EL (cell line): ENCODE data around the gene BANF2.

Experiments
- DNase-seq: peaks from one replicate; pipeline ENCODE4 v3.0.0-alpha.2; 2016

Gene BANF2

DNA sequence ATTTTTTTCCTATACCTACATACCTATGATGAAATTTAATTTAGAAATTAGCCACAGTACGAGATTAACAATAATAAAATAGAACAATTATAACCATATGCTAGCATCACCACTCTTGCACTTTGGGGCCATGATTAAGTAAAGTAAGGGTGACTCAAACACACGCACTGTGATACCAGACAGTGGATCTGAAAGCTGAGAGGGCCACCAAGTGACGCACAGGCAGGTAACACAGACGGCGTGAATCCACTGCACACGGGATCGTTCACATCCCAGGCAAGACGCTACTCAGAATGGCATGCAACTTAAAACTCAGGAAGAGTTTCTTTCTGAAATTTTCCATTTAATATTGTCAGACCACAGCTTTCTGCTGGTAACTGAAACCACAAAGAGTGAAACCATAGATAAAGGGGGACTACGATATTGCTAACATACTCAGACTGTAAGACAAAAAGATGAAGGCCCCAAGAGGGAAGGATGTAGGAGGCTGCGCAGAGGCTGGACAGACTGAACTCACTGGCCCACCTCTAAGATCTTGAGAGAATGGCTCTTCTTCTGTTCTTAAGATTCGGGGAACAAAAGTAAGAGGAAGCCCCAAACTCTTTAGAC is 35.6 kb upstream of the BANF2 start:
- DNase-seq = no peak

DNA sequence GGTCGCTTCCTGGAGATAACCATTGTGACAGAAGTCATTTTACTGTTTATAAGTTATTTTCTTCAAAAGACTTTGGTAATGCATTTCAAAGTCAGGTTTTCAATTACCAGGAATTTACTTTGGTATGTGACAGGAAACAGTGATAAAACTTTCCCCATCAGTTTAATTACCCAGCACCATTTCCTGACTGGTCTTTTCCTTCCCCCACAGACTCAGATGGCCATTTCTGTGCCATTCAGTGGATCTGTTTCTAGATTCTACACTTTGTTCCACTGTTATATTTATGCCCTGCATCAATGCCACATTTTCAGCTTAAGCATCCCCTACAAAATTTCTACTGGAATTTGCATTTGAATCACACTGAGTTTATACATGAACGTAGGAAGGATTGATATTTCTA is 34.0 kb upstream of the BANF2 start:
- DNase-seq = peak; percentile 15

DNA sequence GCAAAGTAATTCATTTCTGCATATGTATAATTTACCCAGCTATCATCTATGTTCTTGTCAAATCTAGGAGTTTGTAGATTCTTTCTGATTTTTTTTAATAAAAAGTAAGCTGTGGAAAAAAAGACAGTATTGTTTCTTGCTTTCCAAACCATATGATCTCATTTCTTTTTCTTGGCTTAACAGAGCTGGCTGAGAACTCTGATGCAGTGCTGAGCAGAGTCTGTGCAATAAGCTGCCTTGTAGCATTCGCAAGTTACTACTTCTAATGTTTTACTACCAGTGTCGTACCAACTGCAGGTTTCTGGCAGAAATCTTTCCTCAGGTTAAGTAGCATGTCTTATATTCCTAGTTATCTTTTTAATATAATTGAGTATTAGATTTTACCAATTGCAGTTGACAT is 33.3 kb upstream of the BANF2 start:
- DNase-seq = no peak

DNA sequence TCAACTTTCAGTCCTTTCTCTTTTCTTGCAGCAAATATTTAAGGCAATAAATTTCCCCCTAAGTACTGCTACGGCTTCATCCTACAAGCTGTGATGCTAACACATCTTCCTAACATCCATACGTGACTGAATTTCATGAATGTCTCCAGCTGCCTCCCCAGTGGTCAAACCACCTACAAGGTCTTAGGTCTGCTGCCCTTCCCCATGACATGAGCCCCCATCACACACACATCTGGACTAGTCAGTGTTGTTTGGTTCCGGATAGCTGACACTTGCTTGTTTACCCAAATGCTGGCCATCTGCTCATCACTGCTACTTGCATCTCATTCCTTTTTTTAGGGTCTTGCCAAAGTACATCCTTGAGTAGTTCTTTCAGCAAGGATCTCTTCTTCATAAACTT is 32.3 kb upstream of the BANF2 start:
- no peak for DNase-seq

DNA sequence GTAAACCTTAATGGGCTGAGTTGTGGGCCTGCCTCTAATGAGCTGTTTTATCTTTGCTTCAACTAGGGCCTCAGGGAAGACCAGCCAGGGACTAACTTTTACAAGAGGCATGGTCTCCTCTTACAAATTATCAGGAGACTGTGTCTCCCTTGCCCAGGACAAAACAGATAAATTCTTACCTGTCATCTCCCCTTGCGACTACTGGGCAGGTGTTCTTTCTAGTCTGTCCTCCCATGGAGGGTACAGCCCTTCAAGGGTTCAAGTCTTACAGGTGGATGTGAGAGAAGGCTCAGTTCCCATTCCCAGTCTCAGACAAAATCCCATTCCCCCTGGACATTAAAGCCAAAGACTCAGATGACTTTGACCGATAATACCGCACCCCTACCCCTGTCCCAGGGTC is 31.3 kb upstream of the BANF2 start:
- no peak for DNase-seq

DNA sequence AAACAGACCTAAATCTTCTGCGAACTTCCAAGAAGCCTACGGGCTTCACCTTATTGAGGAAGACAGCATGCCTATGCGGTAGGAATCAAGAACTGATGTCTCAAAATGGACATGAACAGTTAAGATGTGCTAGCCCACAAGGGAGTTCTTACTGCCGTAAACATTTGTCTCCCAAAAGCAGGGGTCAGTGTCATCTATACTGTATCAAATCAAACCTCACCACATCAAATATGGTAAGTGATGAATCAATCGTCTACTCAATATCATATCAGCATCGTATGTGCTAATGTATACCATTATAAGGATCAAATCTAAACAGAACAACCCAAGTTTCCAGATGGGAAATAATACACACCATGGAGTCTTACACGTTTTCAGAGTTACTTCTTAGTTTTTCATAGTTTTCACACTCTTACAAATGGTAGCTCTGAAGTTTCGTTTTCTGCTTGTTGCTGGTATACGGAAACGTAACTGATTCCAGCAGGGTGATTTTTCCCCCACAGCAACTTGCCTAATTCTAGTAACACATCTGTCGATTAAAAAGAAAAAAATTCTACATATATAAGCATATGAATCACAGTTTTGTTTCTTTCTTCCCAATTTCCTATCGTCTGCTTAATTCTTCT is 30.3 kb upstream of the BANF2 start:
- DNase-seq = no peak

DNA sequence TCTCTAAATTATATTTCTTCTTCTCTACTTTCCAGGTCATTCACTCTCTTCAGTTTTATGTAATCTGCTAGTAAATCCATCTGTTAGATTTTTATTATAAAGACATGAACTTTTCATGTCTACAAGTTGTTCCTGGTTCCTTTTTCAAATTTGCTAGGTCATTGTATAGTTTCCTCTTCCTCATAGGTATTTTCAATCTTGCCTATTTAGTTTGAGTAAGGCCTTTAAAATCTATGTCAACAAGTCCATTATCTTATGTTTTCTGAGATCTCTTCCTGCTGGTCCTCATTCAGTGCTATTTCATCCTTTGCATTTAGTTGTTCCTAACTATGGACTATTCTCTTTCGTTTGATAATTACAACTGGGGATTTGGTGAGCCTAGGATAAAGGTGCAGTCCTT is 28.8 kb upstream of the BANF2 start:
- DNase-seq = no peak

DNA sequence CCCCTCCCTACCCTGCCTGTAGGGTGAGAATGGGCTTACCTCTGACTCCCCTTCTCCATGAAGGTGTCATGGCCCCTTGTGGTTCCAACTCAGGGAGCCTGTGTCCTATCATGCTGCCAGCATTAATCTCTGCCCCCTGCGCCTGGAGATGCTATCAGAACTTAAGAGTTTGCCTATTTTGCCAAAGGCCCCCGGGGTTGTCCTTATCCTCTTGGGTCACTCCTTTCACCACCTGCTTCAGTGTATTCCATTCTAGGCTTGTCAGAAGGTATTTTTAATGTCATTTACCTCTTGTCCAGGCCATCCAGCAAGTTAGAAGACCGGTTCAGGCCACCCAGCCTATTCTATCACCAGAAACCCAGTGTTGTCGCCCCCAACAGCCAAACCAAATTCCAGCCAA is 28.2 kb upstream of the BANF2 start:
- DNase-seq = no peak

DNA sequence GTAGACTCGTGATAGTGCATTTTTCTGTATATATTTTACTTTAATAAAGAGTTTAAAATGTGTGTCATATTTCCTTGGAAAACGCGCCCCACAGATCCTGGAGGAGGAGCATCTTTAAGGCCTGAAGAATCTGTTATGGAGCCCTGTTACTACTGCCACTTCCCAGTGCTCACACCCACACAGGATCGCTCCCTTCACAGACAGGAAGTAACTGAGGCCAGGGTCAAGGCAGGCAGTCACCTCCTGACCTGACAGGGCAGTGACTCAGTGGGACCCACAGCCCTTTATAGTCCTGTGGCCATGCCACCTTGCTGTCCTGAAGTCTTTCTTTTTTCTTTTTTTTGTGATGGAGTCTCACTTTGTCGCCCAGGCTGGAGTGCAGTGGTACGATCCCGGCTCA is 26.7 kb upstream of the BANF2 start:
- no peak for DNase-seq

DNA sequence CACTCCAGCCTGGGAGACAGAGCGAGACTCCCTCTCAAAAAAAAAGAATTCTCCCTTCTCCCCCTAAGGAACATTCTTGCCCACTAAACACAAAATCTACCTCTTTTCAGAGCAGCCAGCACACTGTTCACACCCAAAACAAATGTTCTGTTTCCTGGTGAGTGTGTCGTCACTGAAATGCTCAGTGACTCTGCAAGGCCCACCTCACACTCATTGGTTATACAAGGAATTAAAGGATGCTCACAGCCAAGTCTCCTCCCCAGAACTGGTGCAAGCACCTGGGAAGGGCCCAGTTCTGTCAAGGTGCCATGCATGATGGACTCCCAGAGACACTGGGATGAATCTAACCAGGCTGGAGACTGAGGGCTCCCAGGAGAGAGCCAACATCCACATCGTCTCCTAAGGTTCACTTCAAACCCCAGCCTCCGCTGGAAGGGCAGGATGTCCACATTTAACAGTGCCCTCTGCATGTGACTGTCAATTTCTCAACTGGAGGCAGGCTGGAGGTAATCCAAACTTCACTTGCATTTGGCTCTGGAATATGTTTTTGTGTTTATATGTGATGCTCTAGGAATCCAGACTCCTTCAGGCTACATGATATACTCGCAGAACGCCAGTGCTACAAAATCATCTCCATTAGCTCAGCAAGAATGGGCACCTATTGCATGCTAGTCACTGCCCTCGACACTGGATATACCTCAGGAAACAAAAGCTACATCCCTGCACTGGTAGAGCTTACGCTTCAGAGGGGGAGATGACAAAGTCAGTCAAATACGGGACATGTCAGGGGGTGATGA is 24.8 kb upstream of the BANF2 start:
- DNase-seq = peak; percentile 42

DNA sequence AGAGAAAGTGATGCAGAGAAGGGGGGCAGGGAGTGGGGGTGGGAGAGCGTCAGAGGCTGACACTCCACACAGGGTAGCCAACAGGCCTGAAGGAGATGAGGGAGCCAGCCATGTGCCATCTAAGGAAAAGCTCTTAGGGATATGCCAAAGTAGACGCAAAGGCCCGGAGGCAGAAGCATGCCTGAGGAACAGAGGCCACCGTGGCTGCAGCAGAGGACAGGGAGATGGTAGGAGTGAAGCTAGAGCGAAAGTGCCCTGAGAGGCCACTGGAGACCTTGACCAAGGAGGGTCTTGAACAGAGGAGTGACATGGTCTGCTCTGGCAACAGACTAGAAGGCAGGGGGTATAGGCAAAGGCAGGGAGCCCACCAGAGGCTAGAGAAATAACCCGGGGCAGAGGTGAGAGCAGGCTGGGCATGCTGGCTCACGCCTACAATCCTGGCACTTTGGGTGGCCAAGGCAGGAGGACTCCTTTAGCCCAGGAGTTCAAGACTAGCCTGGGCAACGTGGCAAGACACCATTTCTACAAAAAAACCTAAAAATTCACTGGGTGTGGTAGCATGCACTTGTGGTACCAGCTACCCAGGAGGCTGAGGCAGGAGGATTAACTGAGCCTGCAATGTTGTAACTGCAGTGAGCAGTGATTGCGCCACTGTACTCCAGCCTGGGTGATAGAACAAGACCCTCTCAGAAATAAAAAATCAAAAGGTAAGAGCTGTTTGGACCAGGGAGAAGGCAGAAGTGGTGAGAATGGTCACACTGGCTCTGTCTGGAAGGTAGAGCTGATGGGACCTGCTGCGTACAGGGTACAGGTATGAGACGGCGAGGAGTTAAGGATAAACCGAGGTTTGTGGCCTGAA is 24.0 kb upstream of the BANF2 start:
- no peak for DNase-seq

DNA sequence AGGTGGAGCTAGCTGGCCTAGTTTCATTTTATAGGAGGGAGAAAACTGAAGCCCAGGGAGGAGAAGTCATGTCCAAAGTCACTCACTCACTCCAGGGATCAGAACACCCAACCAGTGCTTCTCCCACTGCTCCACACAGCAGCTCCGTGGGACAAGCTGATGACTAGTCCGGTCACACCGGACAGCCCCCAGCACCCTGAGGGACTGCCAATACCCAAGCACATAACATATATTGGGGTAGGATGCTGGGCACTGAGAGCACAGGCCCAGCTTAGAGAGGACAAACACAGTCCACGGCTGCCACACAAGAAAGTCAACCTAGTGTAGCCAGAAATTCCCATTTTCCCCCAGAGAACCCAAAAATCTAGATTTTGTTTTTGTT is 23.4 kb upstream of the BANF2 start:
- DNase-seq = no peak

DNA sequence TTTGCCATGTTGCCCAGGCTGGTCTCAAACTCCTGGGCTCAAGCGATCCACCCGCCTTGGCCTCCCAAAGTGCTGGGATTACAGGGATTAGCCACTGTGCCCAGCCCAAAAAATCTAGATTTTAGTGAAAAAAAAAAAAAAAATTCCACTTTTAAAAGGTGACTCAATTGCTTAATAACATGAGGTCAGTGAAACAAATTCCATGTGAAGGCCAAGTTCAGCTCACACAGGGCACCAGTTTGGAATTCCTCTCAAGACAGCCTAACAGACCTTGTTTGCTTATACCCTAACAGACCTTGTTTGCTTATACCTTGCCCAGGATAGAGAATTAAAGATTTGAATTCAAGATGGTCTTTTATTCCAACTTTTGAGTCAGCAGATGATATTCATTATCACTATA is 22.8 kb upstream of the BANF2 start:
- DNase-seq = peak; percentile 41

DNA sequence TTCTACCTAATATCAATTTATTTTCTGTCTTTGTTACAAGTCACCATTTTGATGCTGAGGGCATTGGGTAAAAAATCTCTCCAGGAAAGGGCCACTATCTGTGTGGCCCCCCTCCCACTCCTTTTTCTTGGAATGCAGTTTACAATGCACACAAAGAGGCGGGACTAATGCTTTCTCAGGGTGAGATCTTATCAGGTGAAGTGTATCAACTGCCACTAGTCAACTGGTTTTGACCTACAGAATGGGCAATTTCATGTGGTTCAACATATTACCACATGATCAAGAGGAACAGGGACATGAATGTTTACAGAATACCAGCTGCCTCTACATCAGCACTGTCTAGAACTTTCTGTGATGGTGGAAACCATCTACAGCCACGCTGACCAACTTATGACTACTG is 21.5 kb upstream of the BANF2 start:
- no peak for DNase-seq

DNA sequence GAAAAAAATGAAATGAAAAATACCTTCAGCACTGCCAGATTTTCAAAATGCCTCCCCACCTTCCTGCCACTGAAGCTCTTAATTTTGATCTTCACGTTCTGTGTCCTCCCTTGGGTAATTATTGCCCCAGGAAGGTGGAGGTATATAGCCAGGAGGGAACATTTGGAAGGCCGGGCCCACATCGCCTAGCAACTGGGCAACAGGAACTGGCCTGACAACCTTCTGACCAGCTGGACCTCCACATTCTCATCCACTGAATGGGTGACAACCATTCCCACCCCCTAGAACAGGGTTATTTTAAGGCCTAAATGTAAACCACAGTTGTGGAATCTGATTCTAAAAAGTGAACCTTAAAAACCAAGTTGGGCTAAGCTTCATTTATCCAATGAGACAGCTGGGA is 20.9 kb upstream of the BANF2 start:
- DNase-seq = no peak

DNA sequence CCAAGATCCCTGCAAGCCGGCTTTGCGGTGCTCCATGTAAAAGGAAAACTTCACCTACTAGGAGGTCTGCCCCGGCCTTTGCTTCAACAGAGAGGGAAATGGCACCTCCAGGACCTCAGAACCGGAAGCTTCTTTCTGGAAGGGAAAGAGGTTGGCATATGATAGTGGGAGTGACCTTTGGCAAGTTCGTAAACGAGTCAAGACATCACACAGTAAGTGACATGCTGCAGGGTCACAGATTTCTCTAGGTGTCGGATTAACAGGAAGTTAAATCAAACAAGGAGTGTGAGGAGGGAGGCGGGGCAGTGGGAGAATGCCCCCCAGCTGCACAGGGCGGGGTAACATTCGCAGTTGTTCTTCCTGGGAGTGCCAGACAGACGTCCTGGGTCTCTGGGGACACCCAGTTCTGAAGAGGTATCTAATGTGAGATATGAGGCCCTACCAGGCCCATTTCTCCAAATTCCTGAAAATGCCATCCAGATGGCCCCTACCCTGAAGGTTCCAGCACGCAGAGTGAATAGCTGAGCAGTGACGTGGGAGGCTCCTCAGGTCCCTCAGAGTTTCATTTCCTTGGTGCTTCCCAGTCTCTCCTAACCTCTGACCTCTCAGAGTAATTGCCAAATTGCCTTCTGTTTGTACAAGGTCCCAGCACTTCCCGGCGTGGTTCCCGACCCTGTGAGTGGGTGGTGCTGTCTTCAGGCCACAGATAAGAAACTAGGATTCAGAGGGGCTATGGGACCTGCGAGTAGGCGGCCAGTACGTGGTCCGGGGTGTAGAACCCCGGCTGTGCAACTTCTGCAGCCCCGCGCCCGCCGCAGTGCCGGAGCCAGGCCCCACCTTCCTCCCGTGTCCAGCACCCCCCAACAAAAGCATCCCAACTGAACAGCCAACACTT is 19.6 kb upstream of the BANF2 start:
- DNase-seq = peak; percentile 96

DNA sequence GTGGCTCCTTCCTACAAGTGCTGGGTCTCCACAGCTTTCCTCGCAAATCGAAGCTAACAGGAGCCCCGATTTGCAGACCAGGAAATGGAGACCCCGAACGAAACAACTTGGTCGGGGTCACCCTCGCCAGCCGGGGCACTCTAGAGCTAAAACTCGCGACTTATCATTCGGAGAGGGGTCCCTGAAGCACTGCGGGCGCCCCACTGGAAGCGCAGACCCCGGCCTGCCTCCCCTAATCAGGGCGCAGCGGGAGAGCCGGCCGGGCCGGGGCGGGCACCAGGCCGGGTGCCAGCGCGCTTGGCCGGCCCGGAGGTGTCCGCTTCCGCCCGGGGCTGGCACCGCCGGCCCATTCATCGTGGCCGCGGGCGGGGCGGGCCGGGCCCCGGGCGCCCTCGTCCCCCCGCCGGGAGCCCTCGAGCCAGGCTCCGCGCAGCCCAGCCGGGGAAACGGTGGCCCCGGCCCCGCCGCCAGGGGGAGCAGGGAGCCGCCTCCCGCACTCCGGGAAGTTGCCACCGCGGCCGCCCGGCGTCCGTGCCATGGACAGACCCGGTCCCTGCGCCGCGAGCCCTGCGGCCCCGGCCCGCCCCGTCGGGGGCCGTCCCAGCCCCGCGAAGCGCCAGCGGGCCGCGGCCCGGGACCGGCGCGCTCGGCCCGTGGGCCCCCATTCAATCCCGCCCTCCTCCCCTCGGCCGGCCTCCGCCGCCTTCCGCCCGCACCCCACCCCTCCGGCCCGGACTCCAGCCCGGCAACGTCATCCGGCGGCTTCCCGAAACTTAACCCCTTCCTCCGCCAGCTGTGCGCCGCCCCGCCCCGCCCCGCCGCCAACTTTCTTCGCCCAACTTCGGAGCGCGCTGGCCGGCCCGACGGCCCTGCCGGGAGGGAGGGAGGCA is 18.7 kb upstream of the BANF2 start:
- DNase-seq = peak; percentile 74

DNA sequence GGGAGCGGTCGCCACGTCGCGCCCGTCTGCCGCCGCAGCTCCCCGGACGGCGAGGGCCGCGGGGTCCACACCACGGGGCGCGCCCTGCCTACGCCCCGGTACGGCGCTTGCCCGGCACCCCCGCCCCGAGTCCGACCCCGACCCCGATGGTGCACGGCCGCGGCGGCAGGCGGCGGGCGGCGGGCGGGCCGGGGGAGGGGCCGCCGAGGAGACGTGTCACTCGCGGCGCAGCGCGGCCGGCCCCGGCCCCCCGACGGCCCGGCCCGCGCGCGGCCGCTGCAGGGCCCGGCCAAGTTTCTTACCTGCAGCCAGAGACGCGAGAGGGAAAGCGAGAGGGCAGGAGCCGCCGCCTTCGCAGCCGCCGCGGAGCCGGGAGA is 18.1 kb upstream of the BANF2 start:
- no peak for DNase-seq

DNA sequence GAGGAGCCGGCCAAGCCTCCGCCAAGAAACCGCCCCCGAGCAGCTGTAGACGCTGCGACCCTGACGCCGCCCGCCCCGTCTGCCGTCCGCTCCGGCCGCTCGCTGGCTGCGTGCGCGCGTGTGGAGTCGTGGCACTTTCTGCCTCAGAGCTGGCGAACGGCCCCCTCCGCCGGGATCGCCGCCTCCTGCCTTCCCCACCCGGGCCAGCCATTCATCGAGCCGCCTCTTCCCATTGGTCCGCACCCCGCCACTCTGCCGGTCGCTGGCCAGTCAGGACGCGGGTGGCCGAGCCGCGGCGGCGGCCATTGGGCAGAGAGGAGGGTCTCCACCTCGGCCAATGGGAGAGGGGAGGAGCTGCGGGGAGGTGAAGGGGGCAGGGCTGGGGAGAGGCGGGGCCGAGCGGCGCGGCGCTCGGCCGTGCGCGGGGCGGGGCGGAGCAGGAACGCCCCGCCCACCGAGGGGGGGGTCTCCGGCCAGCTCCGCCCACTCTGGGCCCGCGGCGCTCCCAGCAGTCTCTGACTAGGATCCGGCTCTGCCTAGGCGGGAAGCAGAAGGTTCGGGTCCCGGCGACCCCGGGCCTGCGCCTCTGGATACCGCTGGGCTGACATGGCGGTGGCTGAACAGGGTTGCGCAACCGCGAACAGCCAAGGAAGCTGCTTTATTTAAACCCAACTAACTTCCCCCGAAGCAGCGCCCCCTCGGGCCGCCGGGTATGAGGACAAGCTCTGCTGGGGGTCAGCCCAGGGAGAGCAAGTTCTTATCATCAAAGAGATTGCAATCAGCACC is 17.5 kb upstream of the BANF2 start, which contains the start of gene RRBP1:
TSS of gene RRBP1 (minus strand) at position 140 of the 786 bp plus-strand sequence. CDS start 21,735 bp downstream, outside the sequence.
- peak; percentile 98 for DNase-seq

DNA sequence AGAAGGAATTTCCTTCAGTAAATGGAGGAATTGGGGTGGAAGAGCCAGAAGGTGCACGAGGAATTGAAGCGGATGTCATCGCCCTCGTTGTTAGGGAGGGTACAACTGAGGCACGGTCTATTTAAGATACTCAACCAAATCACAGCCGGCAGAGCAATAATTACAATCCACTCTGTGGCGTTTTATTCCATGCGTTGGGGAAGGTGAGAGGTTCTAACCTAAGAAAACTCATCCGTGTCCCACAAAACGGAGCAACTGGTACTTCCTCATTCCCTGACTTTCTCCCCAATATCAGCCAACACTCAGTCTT is 16.9 kb upstream of the BANF2 start:
- no peak for DNase-seq
